Endothelial cell of umbilical vein (primary cell): ENCODE measurements around the gene CEACAM6. TPM values are rescaled to one million over a fixed set of nuclear protein-coding genes. Genes with fewer than 3 reads are reported as not detected.

Source experiments
- BruUV-seq: library from RNA; stranded (reverse); fragments of 400-500 nt; replicated peaks from 2 replicates; lab custom pipeline; 2021; lab: Mats Ljungman, UMichigan
- CTCF ChIA-PET: fragments of 300-600, 350-600 bp; sonication (Branson Sonifier 250); formaldehyde crosslinking; loops from one replicate; lab custom pipeline; 2021; ENCODE audit warnings: antibody characterized with exemption, inconsistent platforms; lab: Charles Lee
- POLR2A ChIA-PET: fragments of 300-600, 350-600 bp; sonication (Branson Sonifier 250); formaldehyde crosslinking; loops from one replicate; lab custom pipeline; 2021; ENCODE audit warnings: antibody characterized with exemption, inconsistent platforms; lab: Charles Lee
- DNase-seq: peaks from one replicate; pipeline ENCODE4 v3.0.0-alpha.2; 2011; ENCODE audit warnings: low read depth, low spot score
- FAIRE-seq: peaks from 2 replicates; lab custom pipeline; 2011; peaks lifted over from hg19 to GRCh38; lab: Jason Lieb, UNC
- H2AFZ ChIP-seq: 2 replicates; pipeline ENCODE4 v1.6.0; 2012; ENCODE audit warnings: low read depth, low read length, control low read depth, inconsistent platforms
- H3K27ac ChIP-seq: 2 replicates; pipeline ENCODE4 v1.5.1; 2011; ENCODE audit warnings: low read depth, mild to moderate bottlenecking, control low read depth, low read length, moderate library complexity; ENCODE audit not compliant: insufficient read depth
- H3K27me3 ChIP-seq, 2 experiments: 2 replicates each; pipeline versions ENCODE4 v1.6.0 to v1.6.1; 2011; ENCODE audit warnings: low read length in 2 of 2, mixed read lengths in 1 of 2; ENCODE audit not compliant: control insufficient read depth in 2 of 2, insufficient read depth in 2 of 2
- H3K36me3 ChIP-seq, 2 experiments: 2 replicates in 1 of 2; 3 replicates in 1 of 2; pipeline ENCODE4 v1.5.1; 2011; ENCODE audit warnings: low read length in 2 of 2, mild to moderate bottlenecking in 1 of 2, moderate library complexity in 1 of 2; ENCODE audit not compliant: control insufficient read depth in 2 of 2, insufficient read depth in 2 of 2; ENCODE audit errors: extremely low read depth in 1 of 2
- H3K4me1 ChIP-seq: 3 replicates; pipeline ENCODE4 v1.5.1; 2011; ENCODE audit warnings: mild to moderate bottlenecking, low read length; ENCODE audit not compliant: control insufficient read depth, insufficient read depth; ENCODE audit errors: extremely low read depth
- H3K4me2 ChIP-seq: 2 replicates; pipeline ENCODE4 v1.6.1; 2011; ENCODE audit warnings: low read length, control low read depth, mixed read lengths; ENCODE audit not compliant: insufficient read depth
- H3K4me3 ChIP-seq, 3 experiments: fragments of 200-600 bp in 1 of 3; sonication (generic), shearing (Covaris generic) in 1 of 3; replicated peaks in 1 of 3; 2 replicates each; pipeline ENCODE4 v1.5.1; 2011 to 2016; ENCODE audit warnings: control low read depth in 3 of 3, low read length in 3 of 3, mild to moderate bottlenecking in 2 of 3, inconsistent platforms in 1 of 3, low read depth in 1 of 3, moderate library complexity in 1 of 3; ENCODE audit not compliant: insufficient read depth in 1 of 3
- H3K79me2 ChIP-seq: 2 replicates; pipeline ENCODE4 v1.6.0; 2012; ENCODE audit warnings: low read length, inconsistent platforms; ENCODE audit not compliant: control insufficient read depth, insufficient read depth
- H3K9ac ChIP-seq: replicated peaks from 2 replicates; pipeline ENCODE3; 2011; ENCODE audit warnings: low read length, control low read depth; ENCODE audit not compliant: insufficient read depth; ENCODE audit errors: extremely low read depth
- H3K9me1 ChIP-seq: replicated peaks from 3 replicates; pipeline ENCODE4 v1.6.0; 2011; ENCODE audit warnings: mild to moderate bottlenecking, low read length; ENCODE audit not compliant: control insufficient read depth, insufficient read depth; ENCODE audit errors: extremely low read depth
- H3K9me3 ChIP-seq: replicated peaks from 2 replicates; pipeline ENCODE4 v1.5.1; 2012; ENCODE audit warnings: low read length, inconsistent platforms; ENCODE audit not compliant: control insufficient read depth, insufficient read depth
- H4K20me1 ChIP-seq: replicated peaks from 2 replicates; pipeline ENCODE3; 2011; ENCODE audit warnings: mild to moderate bottlenecking, low read length; ENCODE audit not compliant: control insufficient read depth, insufficient read depth; ENCODE audit errors: extremely low read depth
- EZH2 ChIP-seq: IDR thresholded peaks from 2 replicates; pipeline ENCODE4 v1.6.1; 2012; ENCODE audit warnings: borderline replicate concordance, low read depth, mild to moderate bottlenecking, moderate library complexity, low read length, inconsistent platforms; ENCODE audit not compliant: severe bottlenecking
- FOS ChIP-seq: IDR thresholded peaks from 2 replicates; pipeline ENCODE4 v1.6.1; 2011; ENCODE audit warnings: mild to moderate bottlenecking, low read length, moderate library complexity, borderline replicate concordance; ENCODE audit not compliant: insufficient read depth
- GATA2 ChIP-seq: IDR thresholded peaks from 2 replicates; pipeline ENCODE4 v1.7.0; 2011; ENCODE audit warnings: low read depth, mild to moderate bottlenecking, moderate library complexity, mixed read lengths, low read length; ENCODE audit not compliant: insufficient read length, insufficient read depth
- JUN ChIP-seq: IDR thresholded peaks from 2 replicates; pipeline ENCODE4 v1.6.1; 2011; ENCODE audit warnings: borderline replicate concordance, low read depth; ENCODE audit not compliant: insufficient read length, insufficient read depth
- MYC ChIP-seq: IDR thresholded peaks from one replicate; pipeline ENCODE4 v1.6.1; 2011; ENCODE audit warnings: mild to moderate bottlenecking, low read depth, low read length
- POLR2A ChIP-seq: IDR thresholded peaks from 2 replicates; pipeline ENCODE4 v1.6.1; 2012; ENCODE audit warnings: low read depth, mild to moderate bottlenecking, control low read depth, low read length
- POLR2AphosphoS5 ChIP-seq: IDR thresholded peaks from 2 replicates; pipeline ENCODE4 v1.6.1; 2012; ENCODE audit warnings: low read depth, mild to moderate bottlenecking, control low read depth, low read length, moderate library complexity; ENCODE audit not compliant: insufficient read depth
- dilution Hi-C: fragments of 300-500 bp; cut with MboI; formaldehyde crosslinking; loops from one replicate; pipeline ENCODE4 v1.15.0; 2019; ENCODE audit warnings: low sequenced_read_pairs; ENCODE audit not compliant: extremely low pct_ligation_motif_present
- intact Hi-C: fragments of 100-400 bp; cut with micrococcal nuclease; formaldehyde crosslinking; loops from one replicate; pipeline ENCODE4 v1.10.0; 2022
- polyA plus RNA-seq, 4 experiments: library from polyadenylated mRNA; depleted of rRNA in 3 of 4; stranded (reverse) in 3 of 4; unstranded in 1 of 4; fragments of >200 nt; gene quantifications; 2 replicates each; pipeline versions ENCODE4 v1.2.1 to v1.2.3, GENCODE V29; 2011 to 2012; ENCODE audit warnings: missing spikeins in 1 of 4
- total RNA-seq: library from RNA; stranded (reverse); gene quantifications from 2 replicates; pipeline ENCODE4 v1.2.3, GENCODE V29; 2021
- TF ChIP-seq, protein P1 (sequence below), 2 donors: IDR thresholded peaks; 1 replicate in 1 of 2; 2 replicates in 1 of 2; pipeline ENCODE4 v1.5.1; 2011; ENCODE audit warnings: low read length in 2 of 2, mild to moderate bottlenecking in 2 of 2, moderate library complexity in 2 of 2, control low read depth in 1 of 2, inconsistent platforms in 1 of 2, low read depth in 1 of 2; ENCODE audit not compliant: insufficient read depth in 1 of 2; ENCODE audit errors: extremely low read depth in 1 of 2
- TF ChIP-seq, protein P2 (sequence below): IDR thresholded peaks from 2 replicates; pipeline ENCODE4 v1.6.1; 2011; ENCODE audit not compliant: insufficient read depth, insufficient read length

The CEACAM6 gene
- total and polyA plus RNA-seq, 2 donors (not counting 3 experiments of a cell fraction or from before 2014, with no cell fraction given) = not detected

DNA sequence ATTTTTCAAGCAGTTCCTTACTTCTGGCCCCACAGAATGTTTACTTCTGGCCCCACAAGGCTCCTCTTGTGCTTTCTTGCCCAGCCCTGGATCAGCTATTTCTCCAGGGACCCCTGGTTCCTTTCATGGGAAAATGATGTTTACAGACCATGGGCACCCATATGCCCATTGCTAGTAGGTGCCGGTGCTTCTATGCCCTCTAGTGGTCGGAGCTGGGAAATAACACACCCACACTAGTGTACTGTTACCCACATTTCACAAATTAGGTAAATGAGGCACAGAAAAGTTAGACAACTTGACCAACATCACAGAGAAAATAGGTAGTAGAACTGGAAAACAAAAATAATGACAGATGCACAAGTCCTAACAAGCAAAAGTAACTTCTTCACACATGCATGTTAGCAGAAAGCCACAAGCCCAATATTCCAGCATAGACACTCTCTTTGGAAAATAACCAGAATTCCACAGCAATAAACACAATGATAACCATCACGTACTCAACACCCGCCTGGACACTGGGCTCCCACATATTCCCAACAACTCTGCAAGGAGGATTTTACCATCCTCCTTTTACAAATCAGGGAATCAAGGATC lies 1.3 kb upstream of the CEACAM6 start:
- no TSS peak for BruUV-seq
- H3K27ac ChIP-seq = no peak overlapping the region
- FAIRE-seq (peak; percentile 93), DNase-seq (peak; percentile 30)
- TF ChIP-seq GATA2 = no peak
- TF ChIP-seq POLR2AphosphoS5 = no peak
- TF ChIP-seq, protein P1, sequence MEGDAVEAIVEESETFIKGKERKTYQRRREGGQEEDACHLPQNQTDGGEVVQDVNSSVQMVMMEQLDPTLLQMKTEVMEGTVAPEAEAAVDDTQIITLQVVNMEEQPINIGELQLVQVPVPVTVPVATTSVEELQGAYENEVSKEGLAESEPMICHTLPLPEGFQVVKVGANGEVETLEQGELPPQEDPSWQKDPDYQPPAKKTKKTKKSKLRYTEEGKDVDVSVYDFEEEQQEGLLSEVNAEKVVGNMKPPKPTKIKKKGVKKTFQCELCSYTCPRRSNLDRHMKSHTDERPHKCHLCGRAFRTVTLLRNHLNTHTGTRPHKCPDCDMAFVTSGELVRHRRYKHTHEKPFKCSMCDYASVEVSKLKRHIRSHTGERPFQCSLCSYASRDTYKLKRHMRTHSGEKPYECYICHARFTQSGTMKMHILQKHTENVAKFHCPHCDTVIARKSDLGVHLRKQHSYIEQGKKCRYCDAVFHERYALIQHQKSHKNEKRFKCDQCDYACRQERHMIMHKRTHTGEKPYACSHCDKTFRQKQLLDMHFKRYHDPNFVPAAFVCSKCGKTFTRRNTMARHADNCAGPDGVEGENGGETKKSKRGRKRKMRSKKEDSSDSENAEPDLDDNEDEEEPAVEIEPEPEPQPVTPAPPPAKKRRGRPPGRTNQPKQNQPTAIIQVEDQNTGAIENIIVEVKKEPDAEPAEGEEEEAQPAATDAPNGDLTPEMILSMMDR (IDR thresholded peaks at IDR 0.05; ENCODE audit: extremely low read depth in 1 of 2, insufficient read depth in 1 of 2, low read depth in 1 of 2, low read length in 2 of 2) = peak; percentile 62 to 73
- CTCF ChIA-PET = interaction anchor here (1.0 to 3.3 kb wide), 23 partner anchors 9 to 718 kb away, joined by 3 to 43 read pairs (median 7); partner anchors contain the start of gene CEACAM3
- no peak overlapping the region for H3K4me3 ChIP-seq
- POLR2A ChIA-PET = no interaction called here
- H3K9ac ChIP-seq = no peak overlapping the region
- dilution Hi-C loops = no loop called here
- no peaks in the 10 kb centered on the region for H4K20me1 ChIP-seq
- H3K9me3 ChIP-seq = no peaks in the 10 kb centered on the region
- H3K27me3 ChIP-seq = peaks cover 0 to 3% of the 10 kb centered on the region in 2 experiments
- H3K36me3 ChIP-seq = no peaks in the 10 kb centered on the region
- no peaks in the 10 kb centered on the region for H3K9me1 ChIP-seq
- H3K79me2 ChIP-seq = no peaks in the 10 kb centered on the region
- no peak overlapping the region for H3K4me2 ChIP-seq
- H2AFZ ChIP-seq = no peak overlapping the region
- intact Hi-C loops = loop anchor here (1.0 kb wide), 1 partner anchor 31 kb away; no protein-coding TSS in a partner anchor
- H3K4me1 ChIP-seq = no peaks in the 10 kb centered on the region

DNA sequence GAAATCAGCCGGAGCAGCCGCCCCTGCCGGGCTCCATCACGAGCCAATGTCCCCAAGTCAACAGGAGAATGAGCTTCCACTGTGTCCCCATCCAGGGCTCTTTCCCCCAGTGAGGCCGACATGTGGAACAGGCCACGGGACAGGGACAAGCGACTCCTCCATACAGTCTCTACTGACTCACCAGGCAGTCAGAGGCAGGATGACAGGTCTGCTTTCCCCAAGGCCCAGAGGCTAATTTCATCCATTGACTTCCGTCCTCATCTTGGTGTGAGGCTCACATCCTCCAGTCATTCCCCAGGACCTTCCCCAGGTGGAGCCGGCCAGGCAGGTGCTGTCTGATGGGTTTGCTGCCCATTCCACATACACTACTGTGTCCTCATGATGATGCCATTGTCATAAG lies 3.5 kb downstream of the CEACAM6 start:
- Histone ChIP-seq H3K9ac (no peak overlapping the region), H3K4me2 (no peak overlapping the region), H3K4me1 (no peaks in the 10 kb centered on the region), H3K79me2 (no peaks in the 10 kb centered on the region), H3K9me1 (no peaks in the 10 kb centered on the region), H3K4me3 (no peak overlapping the region), H3K9me3 (no peaks in the 10 kb centered on the region), H3K36me3 (no peaks in the 10 kb centered on the region), H2AFZ (no peak overlapping the region), H3K27ac (no peak overlapping the region), H4K20me1 (no peaks in the 10 kb centered on the region), H3K27me3 (no peaks in the 10 kb centered on the region)
- no peak for DNase-seq
- no peak for FAIRE-seq
- CTCF ChIA-PET = no interaction called here
- BruUV-seq = no TSS peak
- POLR2A ChIA-PET = no interaction called here
- dilution Hi-C loops = no loop called here
- no peak for TF ChIP-seq GATA2
- no peak for TF ChIP-seq JUN
- no peak for TF ChIP-seq POLR2A
- no peak for TF ChIP-seq POLR2AphosphoS5
- TF ChIP-seq, protein P1 (IDR thresholded peaks at IDR 0.05; ENCODE audit: extremely low read depth in 1 of 2, insufficient read depth in 1 of 2, low read depth in 1 of 2, low read length in 2 of 2) = no peak
- no peak for TF ChIP-seq EZH2
- no peak for TF ChIP-seq FOS
- TF ChIP-seq, protein P2, sequence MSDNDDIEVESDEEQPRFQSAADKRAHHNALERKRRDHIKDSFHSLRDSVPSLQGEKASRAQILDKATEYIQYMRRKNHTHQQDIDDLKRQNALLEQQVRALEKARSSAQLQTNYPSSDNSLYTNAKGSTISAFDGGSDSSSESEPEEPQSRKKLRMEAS = no peak
- no peak for TF ChIP-seq MYC
- intact Hi-C loops = no loop called here
